GM18858 (cell line): ENCODE data around the gene C1QTNF8.

Experiments used
- ATAC-seq: cut with Tn5 transposase; IDR thresholded peaks from one replicate; pipeline ENCODE4 v1.9.1; 2021; ENCODE audit not compliant: unreplicated experiment

Gene C1QTNF8, protein sequence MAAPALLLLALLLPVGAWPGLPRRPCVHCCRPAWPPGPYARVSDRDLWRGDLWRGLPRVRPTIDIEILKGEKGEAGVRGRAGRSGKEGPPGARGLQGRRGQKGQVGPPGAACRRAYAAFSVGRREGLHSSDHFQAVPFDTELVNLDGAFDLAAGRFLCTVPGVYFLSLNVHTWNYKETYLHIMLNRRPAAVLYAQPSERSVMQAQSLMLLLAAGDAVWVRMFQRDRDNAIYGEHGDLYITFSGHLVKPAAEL

DNA sequence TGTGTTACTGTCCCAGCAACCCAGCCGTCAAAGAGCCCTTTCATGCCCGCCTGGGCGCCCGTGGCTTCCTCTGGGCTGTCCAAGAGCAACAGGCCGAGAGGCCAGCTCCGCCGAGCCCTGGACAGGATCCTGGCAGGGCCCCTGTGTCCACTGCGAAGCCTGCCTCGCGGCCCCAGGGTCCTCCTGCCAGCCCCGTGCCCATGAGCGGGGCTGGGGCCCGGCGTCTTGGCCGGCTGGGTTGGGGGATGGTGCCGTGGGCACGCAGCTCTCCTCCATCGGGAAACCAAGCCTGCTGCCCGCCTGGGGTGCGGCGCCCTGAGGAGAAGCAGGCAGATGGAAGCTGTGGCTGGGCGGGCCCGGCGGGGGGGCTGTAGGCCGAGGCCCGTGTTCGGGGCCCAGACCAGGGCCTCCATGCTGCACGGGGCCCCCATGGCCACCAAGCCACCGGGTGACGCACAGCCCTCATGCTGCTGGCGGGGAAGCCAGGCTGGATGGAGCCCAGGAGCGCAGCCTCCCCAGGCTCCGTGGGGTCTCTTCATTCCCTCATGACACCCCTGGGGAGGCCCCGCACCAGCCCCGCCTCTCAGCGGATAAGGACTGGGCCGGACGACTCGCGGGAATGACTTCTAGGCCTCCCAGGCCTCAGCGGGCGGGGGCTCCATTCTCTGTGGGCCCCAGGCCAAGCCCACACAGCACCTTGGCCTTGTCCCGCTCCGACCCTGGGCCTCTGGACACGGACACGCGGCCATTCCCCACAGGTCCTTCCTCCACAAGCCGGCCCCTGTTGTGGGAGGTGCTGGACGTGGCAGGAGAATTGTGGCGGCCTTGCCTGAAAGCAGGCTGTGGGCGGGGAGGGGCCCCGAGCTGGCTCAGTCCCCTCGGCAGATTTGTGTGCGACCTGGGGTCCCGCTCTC lies at the start of gene C1QTNF8:
TSS of gene C1QTNF8 (minus strand) at position 76 of the 914 bp plus-strand sequence. CDS start 1,322 bp downstream, outside the sequence.
- no peak for ATAC-seq

DNA sequence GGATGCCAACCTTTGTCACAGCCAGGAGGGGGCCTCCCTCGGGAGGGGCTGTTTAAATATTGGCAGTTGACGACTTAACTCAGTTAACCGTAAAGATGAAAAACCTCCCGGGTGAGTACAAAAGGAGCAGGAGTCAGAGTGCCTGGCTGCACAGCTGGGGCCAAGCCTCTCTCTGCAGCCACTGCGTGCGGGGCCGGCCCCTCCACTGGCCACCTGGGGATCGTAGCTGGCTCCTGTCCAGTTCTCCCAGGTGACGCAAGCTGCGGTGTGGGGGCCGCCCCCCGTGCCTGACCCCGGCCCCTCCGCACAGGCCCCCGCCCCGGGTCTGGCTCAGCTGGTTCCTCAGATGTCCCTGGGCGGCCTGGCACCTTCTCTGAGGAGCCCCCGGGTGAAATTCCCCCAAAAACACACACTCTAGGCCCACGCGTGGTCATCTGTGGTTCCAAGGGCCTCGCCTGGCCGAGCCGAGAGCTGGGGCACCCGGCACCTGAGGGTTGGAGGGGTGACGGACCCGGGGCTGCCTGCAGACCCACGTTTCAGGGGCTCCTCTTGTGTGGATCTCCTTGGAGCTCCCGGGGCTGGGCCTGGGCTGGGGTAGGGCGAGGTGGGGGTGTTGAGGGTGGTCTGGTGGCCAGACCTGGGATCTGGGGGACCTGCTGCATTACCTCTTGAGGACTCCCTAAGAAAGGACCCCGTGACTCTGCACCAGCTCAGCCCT lies 49.5 kb upstream of the C1QTNF8 start:
- ATAC-seq, result no peak

DNA sequence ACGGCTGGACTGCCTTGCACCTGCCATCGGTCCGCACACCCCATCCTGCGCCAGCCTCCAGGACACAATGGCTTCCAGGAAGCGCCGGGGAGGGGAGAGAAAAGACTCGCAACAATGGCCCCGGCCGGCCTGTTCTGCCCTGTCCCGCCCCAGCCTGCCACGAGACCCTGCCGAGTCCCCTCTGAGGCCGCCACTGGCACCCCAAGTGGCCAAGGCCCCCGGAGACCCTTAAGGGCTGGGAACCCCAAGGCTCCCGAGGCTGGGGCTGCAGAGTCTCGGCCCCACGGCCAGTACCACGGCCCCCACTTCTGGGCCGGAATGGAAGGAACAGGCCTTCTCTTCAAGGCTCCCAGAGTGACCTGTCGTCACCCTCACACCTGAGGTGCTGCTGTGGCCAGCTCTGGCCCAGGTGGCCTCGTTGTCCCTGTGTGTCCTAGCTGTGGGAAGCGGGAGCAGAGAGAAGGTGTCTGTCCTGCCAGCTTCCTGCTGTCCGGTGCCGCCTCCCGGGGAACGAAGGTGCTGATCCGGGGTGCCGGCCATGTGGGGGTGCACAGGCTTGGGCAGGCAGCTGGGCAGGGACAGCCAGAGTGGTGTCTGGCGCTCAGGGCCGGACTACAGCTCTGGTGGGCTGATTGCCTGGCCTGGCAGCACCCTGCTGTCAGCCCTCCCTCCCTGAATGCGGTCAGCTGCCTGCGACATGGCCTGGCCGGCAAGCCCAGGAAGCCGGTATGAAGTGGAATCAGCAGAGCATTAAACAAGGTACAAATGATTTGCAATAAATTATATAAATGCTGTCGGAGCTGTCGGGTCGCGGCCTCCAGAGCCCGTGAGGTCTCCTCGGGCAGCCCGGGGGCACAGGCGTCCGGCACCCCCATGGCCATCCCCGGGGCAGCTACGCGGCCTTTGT lies 48.7 kb upstream of the C1QTNF8 start:
- no peak for ATAC-seq

DNA sequence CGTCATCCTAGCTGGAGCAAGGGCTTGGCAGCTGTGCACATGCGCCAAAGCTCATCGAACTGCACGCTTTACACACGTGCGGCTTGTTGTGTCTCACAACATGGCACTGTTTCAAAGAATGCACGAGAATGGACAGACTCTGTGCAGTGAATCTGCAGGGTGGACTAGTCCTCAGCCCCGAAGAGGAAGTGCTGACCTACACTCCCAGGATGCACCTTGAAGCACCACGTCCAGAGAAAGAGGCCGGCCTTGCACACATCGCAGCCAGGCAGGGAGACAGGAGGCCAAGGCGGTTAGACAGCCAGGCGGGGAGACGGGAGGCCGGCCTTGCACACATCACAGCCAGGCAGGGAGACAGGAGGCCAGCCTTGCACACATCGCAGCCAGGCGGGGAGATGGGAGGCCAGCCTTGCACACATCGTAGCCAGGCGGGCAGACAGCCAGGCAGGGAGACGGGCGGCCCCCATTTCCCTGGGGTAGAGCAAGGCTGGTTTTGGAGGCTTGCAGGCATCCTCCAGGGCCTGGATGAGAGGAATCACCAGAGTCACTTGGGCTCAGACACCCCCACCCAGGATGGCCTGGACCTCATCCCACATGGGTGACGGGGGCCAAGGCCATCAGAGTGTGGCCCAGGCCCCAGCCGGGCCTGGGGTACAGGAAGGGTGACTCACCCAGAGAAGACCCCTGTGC lies 47.9 kb upstream of the C1QTNF8 start:
- ATAC-seq, result no peak

DNA sequence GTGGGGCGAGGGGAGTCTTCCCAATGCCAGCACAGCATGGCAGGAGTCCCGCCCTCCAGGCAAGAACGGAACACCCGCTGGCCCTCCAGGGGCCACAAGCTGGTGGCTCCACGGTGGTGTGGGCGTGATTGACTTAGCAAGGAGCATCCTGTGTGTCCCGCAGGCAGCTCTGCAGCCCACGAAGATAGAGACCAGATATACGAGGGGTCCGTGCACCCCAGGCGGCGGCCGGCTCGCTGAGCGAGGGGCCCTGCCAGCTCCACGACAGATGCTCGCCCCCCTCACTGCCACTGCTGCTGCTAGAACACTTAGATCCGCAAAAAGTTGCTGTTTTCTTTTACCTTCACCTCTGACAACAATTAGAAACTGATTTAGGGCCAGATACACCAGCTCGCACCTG lies 46.9 kb upstream of the C1QTNF8 start:
- no peak for ATAC-seq

DNA sequence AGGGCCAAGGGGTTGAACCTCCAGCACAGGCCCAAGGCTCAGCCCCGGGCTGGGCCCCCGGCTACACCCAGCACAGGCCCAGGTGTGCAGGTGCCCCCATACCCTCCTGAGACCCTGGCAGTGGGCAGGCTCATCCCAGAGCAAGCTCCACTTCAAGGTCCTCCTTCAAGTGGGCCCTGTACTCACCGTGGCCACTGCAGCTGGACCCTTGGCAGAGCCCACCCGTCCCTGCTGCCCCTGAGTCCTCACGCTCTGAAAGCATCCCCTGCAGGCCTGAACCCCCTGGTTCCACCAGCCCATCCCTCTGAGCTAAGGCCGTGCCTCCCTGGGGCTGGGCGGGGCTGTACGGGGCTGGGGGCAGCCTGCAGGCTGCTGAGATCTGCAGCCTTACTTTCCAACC lies 45.7 kb upstream of the C1QTNF8 start:
- no peak for ATAC-seq

DNA sequence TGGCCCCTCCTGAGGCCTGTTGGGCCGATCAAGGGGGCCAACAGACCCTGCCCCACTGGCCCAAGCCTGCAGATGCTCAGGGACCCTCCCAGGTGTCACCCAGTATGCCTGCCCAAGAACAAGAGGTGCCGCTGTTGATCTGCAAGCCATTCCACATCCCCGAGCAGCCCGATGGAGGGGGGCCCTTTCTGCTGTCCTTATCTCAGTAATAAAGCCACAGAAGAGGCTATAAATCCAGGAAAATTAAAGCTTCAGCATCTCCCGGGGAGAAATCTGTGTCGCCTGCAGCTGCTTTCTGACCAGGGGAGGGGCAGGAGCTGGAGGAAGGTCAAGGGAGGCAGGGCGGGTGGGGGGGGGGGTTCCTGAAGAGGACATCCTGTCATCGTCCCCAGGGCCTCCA lies 45.1 kb upstream of the C1QTNF8 start:
- ATAC-seq, result no peak

DNA sequence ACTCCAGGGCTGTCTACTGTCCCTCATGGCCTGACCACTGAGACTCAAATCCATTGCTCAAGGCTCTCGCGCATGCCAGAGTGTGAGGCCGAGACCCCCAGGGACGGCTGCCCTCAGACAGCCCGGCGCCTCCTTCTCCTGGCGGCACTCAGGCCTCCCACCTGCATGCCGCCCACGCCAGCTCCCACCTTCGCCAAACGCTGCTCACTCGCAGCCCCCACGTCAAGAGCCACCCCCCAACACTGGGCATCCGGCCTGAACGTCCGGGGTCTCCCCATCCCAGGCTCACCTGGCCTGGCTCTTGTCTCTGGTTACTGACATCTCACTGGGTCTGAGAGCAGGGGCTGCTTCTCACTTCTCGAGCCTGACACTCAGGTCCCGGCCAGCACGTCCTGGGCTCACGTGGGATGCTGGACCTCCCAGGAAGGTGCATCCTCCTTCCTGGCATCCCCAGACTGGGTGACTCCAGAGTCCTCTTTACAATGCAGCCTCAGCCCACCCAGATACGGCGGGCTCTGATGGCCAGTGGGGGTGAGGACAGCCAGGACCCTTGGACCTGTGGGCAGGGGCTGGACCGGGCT lies 44.6 kb upstream of the C1QTNF8 start:
- no peak for ATAC-seq

DNA sequence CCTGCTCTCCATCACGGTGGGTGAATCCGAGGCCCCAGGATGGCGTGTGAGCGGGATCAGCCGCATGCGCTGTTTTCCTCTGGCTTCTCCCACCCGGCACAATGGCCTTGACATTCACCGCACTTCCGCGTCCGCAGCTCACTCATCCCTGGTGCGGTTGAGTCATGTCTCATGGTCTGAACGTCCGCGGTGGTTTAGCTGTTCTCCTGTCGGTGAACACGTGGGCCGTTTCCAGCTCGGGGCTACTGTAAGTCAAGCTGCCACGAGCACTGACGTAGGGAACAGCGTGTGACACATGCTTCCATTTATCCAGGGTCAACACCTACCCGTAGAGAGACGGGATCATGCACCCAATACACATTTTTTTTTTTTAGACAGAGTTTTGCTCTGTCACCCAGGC lies 41.6 kb upstream of the C1QTNF8 start:
- ATAC-seq, result no peak

DNA sequence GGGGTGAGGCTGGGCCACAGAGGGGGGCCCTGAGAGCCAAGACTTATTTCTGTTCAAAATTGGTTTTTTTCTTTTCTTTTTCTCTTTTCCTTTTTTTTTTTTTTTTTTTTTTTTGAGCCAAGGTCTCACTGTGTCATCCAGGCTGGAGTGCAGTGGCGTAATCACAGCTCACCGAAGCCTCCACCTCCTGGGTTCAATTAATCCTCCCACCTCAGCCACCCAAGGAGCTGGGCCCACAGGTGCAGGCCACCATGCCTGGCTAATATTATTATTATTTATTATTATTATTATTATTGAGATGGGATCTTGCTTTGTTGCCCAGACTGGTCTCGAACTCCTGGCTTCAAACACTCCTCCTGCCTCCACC lies 39.4 kb upstream of the C1QTNF8 start:
- no peak for ATAC-seq

DNA sequence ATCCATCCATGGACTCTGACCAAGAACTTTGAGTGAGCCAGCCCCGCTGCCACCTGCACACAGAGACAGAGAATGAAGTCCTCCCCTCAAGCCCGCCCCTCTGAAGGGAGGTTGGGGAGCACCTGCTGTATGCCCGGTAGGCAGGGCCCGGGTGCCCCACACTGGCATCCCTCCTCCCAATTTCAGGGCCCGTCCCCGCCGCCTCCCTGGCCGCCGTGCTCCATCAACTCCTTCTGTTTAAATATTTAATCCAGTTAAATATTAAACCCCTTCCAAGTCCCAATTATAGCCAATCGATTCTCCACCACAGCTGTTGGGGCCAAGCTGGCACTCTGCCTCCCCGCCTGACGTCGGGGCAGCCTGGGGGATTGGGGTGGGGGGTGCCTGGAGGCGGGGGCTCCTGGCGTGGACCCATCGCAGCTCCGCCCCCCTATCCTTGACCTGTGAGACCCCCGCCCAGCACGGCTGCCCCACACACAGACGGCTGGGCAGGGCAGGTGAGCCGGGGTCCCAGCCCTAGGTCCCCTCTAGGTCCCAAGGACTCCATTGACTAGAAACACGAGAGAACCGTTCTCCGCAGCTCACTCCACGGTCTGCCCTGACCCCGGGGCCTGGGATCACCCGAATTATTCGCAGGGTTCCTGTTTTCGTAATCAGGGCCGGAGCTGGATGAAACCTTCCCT lies 38.9 kb upstream of the C1QTNF8 start:
- no peak for ATAC-seq

DNA sequence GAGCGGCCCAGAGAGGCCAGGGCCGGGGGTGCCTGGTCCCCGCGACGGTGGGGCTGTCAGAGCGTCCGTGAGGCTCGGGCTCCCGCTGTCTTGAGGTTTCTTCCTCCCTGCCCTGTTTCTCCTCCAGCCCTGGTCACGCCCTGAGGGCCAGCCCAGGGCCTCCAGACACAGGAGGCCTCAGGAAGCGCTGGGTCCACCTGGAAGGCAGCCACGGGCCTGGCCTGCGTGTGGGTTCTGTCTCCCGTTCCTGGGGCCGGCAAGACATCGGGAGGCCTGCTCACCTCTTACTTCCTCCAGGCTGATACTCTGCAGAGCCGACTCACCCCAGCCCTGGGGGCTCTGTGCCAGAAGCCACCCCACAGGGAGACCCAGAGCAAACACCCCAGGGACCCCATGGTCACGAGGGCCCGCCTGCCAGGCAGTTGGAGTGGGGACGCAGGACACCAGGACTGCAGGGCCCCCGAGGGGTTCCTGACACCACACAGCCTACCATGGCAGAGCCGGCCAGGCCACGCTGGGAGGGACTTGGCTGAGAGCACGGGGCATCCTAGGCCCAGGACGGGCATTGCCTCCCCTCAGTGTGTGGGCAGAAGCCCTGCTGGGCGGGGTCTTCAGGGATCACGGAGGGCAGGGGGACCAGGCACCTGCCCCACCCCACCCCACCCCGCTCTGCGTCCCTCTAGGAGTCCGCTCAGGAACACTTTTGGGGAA lies 37.9 kb upstream of the C1QTNF8 start:
- ATAC-seq, result no peak

DNA sequence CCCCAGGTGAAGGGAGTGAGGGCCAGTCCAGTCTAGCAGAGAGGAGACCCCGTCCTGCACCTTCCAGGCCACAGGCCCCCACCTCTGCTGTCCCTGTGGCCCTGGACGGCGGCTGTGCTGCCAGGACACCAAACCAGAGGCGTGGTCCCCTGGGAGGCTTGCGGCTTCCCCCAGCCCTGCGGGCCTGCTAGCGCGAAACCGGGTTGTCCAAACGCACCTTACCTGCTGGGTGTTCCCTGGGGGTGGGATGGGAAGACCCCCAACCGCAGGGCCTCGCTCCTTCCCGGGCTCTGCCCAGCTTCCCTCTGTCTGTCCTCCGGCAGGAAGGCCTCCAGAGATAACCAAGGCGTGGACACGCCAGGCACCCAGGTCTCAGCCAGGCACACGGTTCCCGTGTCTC lies 37.2 kb upstream of the C1QTNF8 start:
- ATAC-seq, result no peak

DNA sequence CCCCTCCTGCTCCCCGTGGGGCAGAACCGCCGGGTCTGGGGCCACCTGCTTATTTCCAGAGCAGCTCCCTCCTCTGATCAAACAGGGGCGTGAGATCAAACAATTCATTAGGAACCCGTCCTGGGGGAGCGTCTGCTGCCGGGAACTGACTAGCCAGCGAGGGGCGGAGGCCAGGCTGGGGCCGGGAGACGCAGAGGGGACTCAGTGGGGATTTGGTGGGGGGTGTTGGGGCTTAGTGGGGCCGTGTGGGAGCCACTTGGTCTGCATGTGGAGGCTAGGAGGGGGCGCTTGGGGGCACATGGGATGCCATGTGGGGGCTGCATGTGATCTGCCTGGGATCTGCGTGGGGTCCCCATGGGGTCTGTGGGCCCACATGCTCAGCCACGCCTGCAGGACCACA lies 36.4 kb upstream of the C1QTNF8 start:
- no peak for ATAC-seq

DNA sequence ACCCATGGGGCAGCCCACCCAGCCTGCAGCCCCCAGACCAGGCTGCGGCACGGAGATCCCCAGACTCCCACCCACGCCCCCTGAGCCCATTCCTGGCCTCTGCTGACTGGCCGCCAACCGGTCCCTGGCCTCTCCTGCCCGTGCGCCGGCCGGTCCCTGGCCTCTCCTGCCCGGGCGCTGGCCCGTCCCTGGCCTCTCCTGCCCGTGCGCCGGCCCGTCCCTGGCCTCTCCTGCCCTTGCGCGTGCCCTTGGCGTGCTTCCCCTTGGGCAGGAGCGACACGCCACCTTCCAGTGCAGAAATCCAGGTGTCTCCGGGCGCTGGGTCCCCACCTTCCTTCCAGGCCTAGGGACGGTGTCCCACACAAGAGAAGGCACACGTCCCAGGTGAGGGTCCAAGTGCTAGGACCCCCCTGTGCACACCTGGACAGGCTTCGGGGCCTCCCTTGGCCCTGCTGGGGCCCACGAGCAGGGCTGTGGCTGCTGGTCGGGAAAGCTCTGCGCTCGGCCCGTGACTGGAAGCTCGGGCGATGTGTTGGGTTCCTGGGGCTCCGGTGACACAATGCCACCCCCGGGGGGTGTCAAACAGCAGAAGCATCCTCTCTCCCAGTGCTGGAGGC lies 35.4 kb upstream of the C1QTNF8 start:
- ATAC-seq, result no peak

DNA sequence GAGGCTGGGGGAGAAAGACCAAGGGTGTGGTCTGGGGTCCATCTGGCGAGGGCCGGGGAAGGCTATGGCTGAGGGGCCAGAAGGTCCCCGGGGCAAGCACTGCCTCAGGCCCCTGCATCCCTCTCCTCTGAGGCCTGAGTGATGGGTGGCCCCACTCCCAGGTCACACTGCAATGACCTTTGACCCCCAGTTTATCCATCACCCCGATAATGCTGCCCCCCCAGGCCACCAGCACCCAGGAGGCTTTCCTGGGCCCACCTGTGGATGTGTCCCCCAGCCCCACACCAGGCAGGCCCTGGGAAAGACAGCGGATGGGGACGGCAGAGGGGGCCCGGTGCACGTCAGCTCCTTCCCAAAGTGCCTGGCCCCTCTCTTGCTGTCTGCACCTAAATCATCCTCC lies 34.3 kb upstream of the C1QTNF8 start:
- ATAC-seq, result no peak

DNA sequence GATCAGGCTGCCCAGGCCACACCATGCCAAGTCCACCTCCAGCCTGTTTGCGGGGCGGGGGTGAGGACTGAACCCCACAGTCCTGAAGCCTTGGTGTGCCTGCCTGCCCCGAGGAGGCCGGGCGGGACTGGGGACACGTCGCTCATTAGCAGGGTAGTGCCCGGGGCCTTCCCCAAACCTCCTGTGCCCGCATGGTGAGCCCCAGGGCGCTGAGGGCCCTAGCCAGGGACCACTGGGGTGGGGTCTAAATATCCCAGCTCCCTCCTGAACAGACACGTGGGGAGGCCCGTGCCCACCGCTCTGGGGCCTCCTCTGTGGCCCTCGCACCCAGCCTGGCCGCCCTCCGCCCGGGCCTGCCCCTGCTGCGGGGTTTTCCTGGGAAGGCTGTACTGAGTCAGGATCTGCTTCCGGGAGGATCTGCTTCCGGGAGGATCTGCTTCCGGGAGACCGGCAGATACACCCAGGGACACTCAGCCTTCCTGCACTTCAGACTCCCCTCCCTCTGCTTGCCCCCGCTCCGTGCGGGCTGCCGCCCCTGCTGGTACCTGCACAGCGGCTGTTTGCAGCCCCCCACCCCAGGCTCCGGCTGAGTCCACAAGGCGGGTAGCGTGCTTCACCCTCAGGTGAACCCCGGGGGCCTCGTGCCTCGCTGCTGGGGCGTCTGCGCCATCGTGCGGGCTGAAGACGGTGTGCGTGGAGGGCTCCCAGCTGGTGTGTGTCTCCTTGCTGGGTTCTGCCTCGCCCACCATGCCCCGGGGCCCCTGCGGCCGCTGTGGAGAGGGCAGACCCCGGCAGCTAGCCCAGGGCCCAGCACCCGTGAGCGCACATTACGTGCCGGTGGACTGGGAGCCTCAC lies 33.3 kb upstream of the C1QTNF8 start:
- ATAC-seq, result no peak
